GM12872 (cell line): ENCODE measurements around the gene KIF25.

Experiments
- CTCF ChIP-seq: IDR thresholded peaks from 3 replicates; pipeline ENCODE4 v1.5.1; 2011; ENCODE audit warnings: low read depth, mild to moderate bottlenecking, low read length, moderate library complexity; ENCODE audit not compliant: insufficient read depth

Gene KIF25

GRCh38 chr6:168042426-168043192, 45.1 kb downstream of the KIF25 start:
- TF ChIP-seq CTCF: no peak

GRCh38 chr6:168043193-168043847, 45.8 kb downstream of the KIF25 start:
- no peak for TF ChIP-seq CTCF

- no peak for TF ChIP-seq CTCF
These were observed 46.5 kb downstream of the KIF25 start for GRCh38 chr6:168043848-168044415.

- no peak for TF ChIP-seq CTCF
These were observed 47.2 kb downstream of the KIF25 start for GRCh38 chr6:168044521-168045130.

- no peak for TF ChIP-seq CTCF
These were observed 47.7 kb downstream of the KIF25 start for GRCh38 chr6:168045141-168045691.

- TF ChIP-seq CTCF: no peak
These were observed 48.5 kb downstream of the KIF25 start for GRCh38 chr6:168045706-168046620.
